Measurements from ENCODE around the gene MEAK7. TPM values are rescaled to one million over a fixed set of nuclear protein-coding genes. Genes with fewer than 3 reads are reported as not detected.

Gene MEAK7
- total and polyA plus RNA-seq, 4 experiments from 2014 or later: 3.3 to 16.8 (median 11.1) TPM

GRCh38 chr16:84478172-84478947 is 26.1 kb downstream of the MEAK7 start:
- Mint-ChIP-seq H3K9me3 (peaks cover 0 to 5% (median 0%) of the 10 kb centered on the region in 8 donors), H3K36me3 (peaks cover 16 to 33% of the 10 kb centered on the region in 2 donors), H3K27me3 (no peaks in the 10 kb centered on the region), H3K4me1 (peaks cover 0 to 5% (median under 1%) of the 10 kb centered on the region in 4 donors), H3K27ac (peak overlapping the region in 1 of 7 donors; percentile 68), H3K4me3 (no peak overlapping the region)
- ChIA-PET POLR2A (ENCODE audit: partially characterized antibody) (interaction anchor here (1.0 kb wide), 1 partner anchor 11 kb away, joined by 3 read pairs; no protein-coding TSS in a partner anchor), CTCF (ENCODE audit: partially characterized antibody) (interaction anchor here (1.0 to 1.4 kb wide), 3 partner anchors 13 to 32 kb away, joined by 3 read pairs; no protein-coding TSS in a partner anchor)
- Histone ChIP-seq H3K27me3 (ENCODE audit: insufficient read depth, low read length) (no peaks in the 10 kb centered on the region), H3K36me3 (ENCODE audit: insufficient read depth, low read length) (peaks cover 6% of the 10 kb centered on the region), H3K27ac (ENCODE audit: low read depth, low read length) (no peak overlapping the region), H3K9me3 (ENCODE audit: control insufficient read depth in 1 of 2, low read length in 2 of 2) (no peaks in the 10 kb centered on the region), H3K4me3 (ENCODE audit: low read length in 2 of 2) (no peak overlapping the region), H3K4me1 (ENCODE audit: insufficient read depth, low read length) (no peaks in the 10 kb centered on the region)
- no peak for DNase-seq
- intact Hi-C loops (cut with micrococcal nuclease): no loop called here

- H3K36me3 ChIP-seq (ENCODE audit: insufficient read depth, low read length): peaks cover 3% of the 10 kb centered on the region
- Mint-ChIP-seq H3K4me1 (peaks cover 0 to 7% (median under 1%) of the 10 kb centered on the region in 4 donors), H3K27me3 (no peaks in the 10 kb centered on the region), H3K9me3 (peaks cover 0 to 5% (median 0%) of the 10 kb centered on the region in 8 donors), H3K36me3 (peaks cover 12 to 26% of the 10 kb centered on the region in 2 donors), H3K27ac (peak overlapping the region in 1 of 7 donors; percentile 36), H3K4me3 (no peak overlapping the region)
- H3K9me3 ChIP-seq (ENCODE audit: control insufficient read depth in 1 of 2, low read length in 2 of 2): no peaks in the 10 kb centered on the region
- intact Hi-C loops (cut with micrococcal nuclease): no loop called here
- H3K27ac ChIP-seq (ENCODE audit: low read depth, low read length): no peak overlapping the region
- DNase-seq: no peak
- CTCF ChIA-PET (ENCODE audit: partially characterized antibody): interaction anchor here (1.0 to 1.1 kb wide), 2 partner anchors 28 to 33 kb away, joined by 3 read pairs; no protein-coding TSS in a partner anchor
- H3K4me3 ChIP-seq (ENCODE audit: low read length in 2 of 2): no peak overlapping the region
- H3K27me3 ChIP-seq (ENCODE audit: insufficient read depth, low read length): no peaks in the 10 kb centered on the region
- H3K4me1 ChIP-seq (ENCODE audit: insufficient read depth, low read length): no peaks in the 10 kb centered on the region
- POLR2A ChIA-PET (ENCODE audit: partially characterized antibody): no interaction called here
Observed at GRCh38 chr16:84477661-84478060, 26.8 kb downstream of the MEAK7 start.

- Histone ChIP-seq H3K27ac (ENCODE audit: low read depth, low read length) (no peak overlapping the region), H3K4me3 (ENCODE audit: low read length in 2 of 2) (no peak overlapping the region), H3K4me1 (ENCODE audit: insufficient read depth, low read length) (no peaks in the 10 kb centered on the region), H3K27me3 (ENCODE audit: insufficient read depth, low read length) (no peaks in the 10 kb centered on the region), H3K36me3 (ENCODE audit: insufficient read depth, low read length) (no peaks in the 10 kb centered on the region), H3K9me3 (ENCODE audit: control insufficient read depth in 1 of 2, low read length in 2 of 2) (no peaks in the 10 kb centered on the region)
- H3K9me3 Mint-ChIP-seq: peaks cover 0 to 5% (median 2%) of the 10 kb centered on the region in 8 donors
- H3K36me3 Mint-ChIP-seq: peaks cover 12 to 27% of the 10 kb centered on the region in 2 donors
- no peak for DNase-seq
- intact Hi-C loops (cut with micrococcal nuclease): no loop called here
- H3K27me3 Mint-ChIP-seq: no peaks in the 10 kb centered on the region
- no peak overlapping the region for H3K4me3 Mint-ChIP-seq
- peak overlapping the region in 1 of 7 donors; percentile 50 for H3K27ac Mint-ChIP-seq
- H3K4me1 Mint-ChIP-seq: peaks cover 0 to 7% (median under 1%) of the 10 kb centered on the region in 4 donors
- CTCF ChIA-PET (ENCODE audit: partially characterized antibody): no interaction called here
- POLR2A ChIA-PET (ENCODE audit: partially characterized antibody): interaction anchor here (0.7 kb wide), 1 partner anchor 165 kb away, joined by 3 read pairs; no protein-coding TSS in a partner anchor
Observed at GRCh38 chr16:84476401-84476800, 28.1 kb downstream of the MEAK7 start.

GRCh38 chr16:84475643-84476240 is 28.7 kb downstream of the MEAK7 start:
- ChIA-PET CTCF (ENCODE audit: partially characterized antibody) (no interaction called here), POLR2A (ENCODE audit: partially characterized antibody) (no interaction called here)
- Mint-ChIP-seq H3K36me3 (peaks cover 17 to 26% of the 10 kb centered on the region in 2 donors), H3K4me3 (no peak overlapping the region), H3K27me3 (no peaks in the 10 kb centered on the region), H3K27ac (peak overlapping the region in 2 of 7 donors; percentile 44 to 47), H3K9me3 (peaks cover 0 to 5% (median 2%) of the 10 kb centered on the region in 8 donors), H3K4me1 (peaks cover 0 to 7% (median under 1%) of the 10 kb centered on the region in 4 donors)
- no peak overlapping the region for H3K27ac ChIP-seq (ENCODE audit: low read depth, low read length)
- no peak overlapping the region for H3K4me3 ChIP-seq (ENCODE audit: low read length in 2 of 2)
- H3K9me3 ChIP-seq (ENCODE audit: control insufficient read depth in 1 of 2, low read length in 2 of 2): no peaks in the 10 kb centered on the region
- H3K36me3 ChIP-seq (ENCODE audit: insufficient read depth, low read length): no peaks in the 10 kb centered on the region
- no peaks in the 10 kb centered on the region for H3K4me1 ChIP-seq (ENCODE audit: insufficient read depth, low read length)
- DNase-seq: peak in 1 of 5 donors; percentile 5
- H3K27me3 ChIP-seq (ENCODE audit: insufficient read depth, low read length): no peaks in the 10 kb centered on the region
- intact Hi-C loops (cut with micrococcal nuclease): no loop called here

GRCh38 chr16:84471966-84472365 is 32.5 kb downstream of the MEAK7 start:
- Histone ChIP-seq H3K36me3 (ENCODE audit: insufficient read depth, low read length) (no peaks in the 10 kb centered on the region), H3K4me3 (ENCODE audit: low read length in 2 of 2) (no peak overlapping the region), H3K4me1 (ENCODE audit: insufficient read depth, low read length) (no peaks in the 10 kb centered on the region), H3K27ac (ENCODE audit: low read depth, low read length) (no peak overlapping the region), H3K27me3 (ENCODE audit: insufficient read depth, low read length) (no peaks in the 10 kb centered on the region), H3K9me3 (ENCODE audit: control insufficient read depth in 1 of 2, low read length in 2 of 2) (peaks cover 6 to 7% of the 10 kb centered on the region in 2 donors)
- no peak overlapping the region for H3K27ac Mint-ChIP-seq
- POLR2A ChIA-PET (ENCODE audit: partially characterized antibody): no interaction called here
- H3K4me3 Mint-ChIP-seq: no peak overlapping the region
- intact Hi-C loops (cut with micrococcal nuclease): no loop called here
- H3K4me1 Mint-ChIP-seq: peaks cover 0 to 7% (median under 1%) of the 10 kb centered on the region in 4 donors
- CTCF ChIA-PET (ENCODE audit: partially characterized antibody): no interaction called here
- H3K9me3 Mint-ChIP-seq: peaks cover 2 to 11% (median 8%) of the 10 kb centered on the region in 8 donors
- no peak for DNase-seq
- no peaks in the 10 kb centered on the region for H3K27me3 Mint-ChIP-seq
- H3K36me3 Mint-ChIP-seq: peaks cover 26 to 30% of the 10 kb centered on the region in 2 donors

- no peaks in the 10 kb centered on the region for H3K27me3 ChIP-seq (ENCODE audit: insufficient read depth, low read length)
- Mint-ChIP-seq H3K4me3 (no peak overlapping the region), H3K27me3 (no peaks in the 10 kb centered on the region), H3K4me1 (peaks cover 0 to 7% (median under 1%) of the 10 kb centered on the region in 4 donors), H3K36me3 (peaks cover 33 to 36% of the 10 kb centered on the region in 2 donors), H3K9me3 (peaks cover 2 to 17% (median 9%) of the 10 kb centered on the region in 8 donors), H3K27ac (no peak overlapping the region)
- no peak overlapping the region for H3K27ac ChIP-seq (ENCODE audit: low read depth, low read length)
- peaks cover 6 to 7% of the 10 kb centered on the region in 2 donors for H3K9me3 ChIP-seq (ENCODE audit: control insufficient read depth in 1 of 2, low read length in 2 of 2)
- ChIA-PET CTCF (ENCODE audit: partially characterized antibody) (no interaction called here), POLR2A (ENCODE audit: partially characterized antibody) (no interaction called here)
- no peaks in the 10 kb centered on the region for H3K36me3 ChIP-seq (ENCODE audit: insufficient read depth, low read length)
- intact Hi-C loops (cut with micrococcal nuclease): no loop called here
- DNase-seq: no peak
- H3K4me3 ChIP-seq (ENCODE audit: low read length in 2 of 2): no peak overlapping the region
- no peaks in the 10 kb centered on the region for H3K4me1 ChIP-seq (ENCODE audit: insufficient read depth, low read length)
Observed at GRCh38 chr16:84471316-84471715, 33.1 kb downstream of the MEAK7 start.

- Histone ChIP-seq H3K9me3 (ENCODE audit: control insufficient read depth in 1 of 2, low read length in 2 of 2) (peaks cover 6 to 7% of the 10 kb centered on the region in 2 donors), H3K27me3 (ENCODE audit: insufficient read depth, low read length) (no peaks in the 10 kb centered on the region), H3K4me1 (ENCODE audit: insufficient read depth, low read length) (no peaks in the 10 kb centered on the region), H3K27ac (ENCODE audit: low read depth, low read length) (no peak overlapping the region), H3K4me3 (ENCODE audit: low read length in 2 of 2) (no peak overlapping the region), H3K36me3 (ENCODE audit: insufficient read depth, low read length) (peaks cover 8% of the 10 kb centered on the region)
- ChIA-PET POLR2A (ENCODE audit: partially characterized antibody) (no interaction called here), CTCF (ENCODE audit: partially characterized antibody) (no interaction called here)
- H3K36me3 Mint-ChIP-seq: peaks cover 45 to 55% of the 10 kb centered on the region in 2 donors
- no peaks in the 10 kb centered on the region for H3K27me3 Mint-ChIP-seq
- H3K9me3 Mint-ChIP-seq: peaks cover 0 to 23% (median 10%) of the 10 kb centered on the region in 8 donors
- intact Hi-C loops (cut with micrococcal nuclease): no loop called here
- no peak overlapping the region for H3K4me3 Mint-ChIP-seq
- H3K27ac Mint-ChIP-seq: no peak overlapping the region
- DNase-seq: no peak
- H3K4me1 Mint-ChIP-seq: peaks cover 0 to under 1% (median 0%) of the 10 kb centered on the region in 4 donors
Observed at GRCh38 chr16:84467709-84468108, 36.8 kb downstream of the MEAK7 start.
